Muscle layer of duodenum (tissue), 2 donors: Measurements from ENCODE around the gene IL1RAPL2.

Source experiments
- H3K27ac ChIP-seq: one replicate; pipeline ENCODE4 v1.7.0; 2013; ENCODE audit warnings: mild to moderate bottlenecking, low read length
- H3K27me3 ChIP-seq: one replicate; pipeline ENCODE4 v1.7.0; 2013; ENCODE audit warnings: low read depth, mild to moderate bottlenecking, control low read depth, low read length
- H3K36me3 ChIP-seq, 2 donors: one replicate each; pipeline ENCODE4 v1.7.0; 2013; ENCODE audit warnings: low read length in 2 of 2, control low read depth in 1 of 2, mild to moderate bottlenecking in 1 of 2; ENCODE audit not compliant: insufficient read depth in 2 of 2, control insufficient read depth in 1 of 2
- H3K4me1 ChIP-seq, 2 donors: one replicate each; pipeline ENCODE4 v1.7.0; 2013; ENCODE audit warnings: low read length in 2 of 2, mild to moderate bottlenecking in 2 of 2, control low read depth in 1 of 2, moderate library complexity in 1 of 2; ENCODE audit not compliant: insufficient read depth in 2 of 2, control insufficient read depth in 1 of 2
- H3K4me3 ChIP-seq, 2 donors: one replicate each; pipeline ENCODE4 v1.7.0; 2013; ENCODE audit warnings: low read length in 2 of 2, low read depth in 1 of 2, mild to moderate bottlenecking in 1 of 2
- H3K9me3 ChIP-seq, 2 donors: one replicate each; pipeline ENCODE4 v1.7.0; 2013; ENCODE audit warnings: low read length in 2 of 2, control low read depth in 1 of 2, mild to moderate bottlenecking in 1 of 2; ENCODE audit not compliant: control insufficient read depth in 1 of 2
- donor health status: healthy.

The IL1RAPL2 gene

DNA sequence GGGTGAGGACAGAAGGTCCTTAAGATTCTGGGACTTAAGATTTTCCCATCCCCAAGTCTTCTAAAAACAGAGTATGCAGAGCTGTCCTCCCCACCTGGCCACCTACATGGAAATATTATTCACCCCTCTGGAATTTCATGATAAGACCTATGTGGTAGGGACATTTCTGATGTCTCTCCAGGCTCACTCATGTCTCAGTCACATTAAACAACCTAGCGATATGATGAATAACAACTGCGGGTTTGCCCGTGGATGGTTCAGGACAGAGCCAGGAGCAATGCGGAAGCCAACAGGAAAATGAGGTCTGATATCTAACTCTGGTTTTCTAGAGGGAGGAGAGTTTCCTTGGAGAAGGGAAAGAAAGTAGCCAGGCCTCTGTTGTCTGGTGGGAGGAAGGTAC lies 607.1 kb downstream of the IL1RAPL2 start:
- Histone ChIP-seq H3K36me3 (no peaks in the 10 kb centered on the region), H3K4me3 (no peak overlapping the region), H3K27me3 (no peaks in the 10 kb centered on the region), H3K9me3 (no peaks in the 10 kb centered on the region), H3K4me1 (no peaks in the 10 kb centered on the region), H3K27ac (no peak overlapping the region)

DNA sequence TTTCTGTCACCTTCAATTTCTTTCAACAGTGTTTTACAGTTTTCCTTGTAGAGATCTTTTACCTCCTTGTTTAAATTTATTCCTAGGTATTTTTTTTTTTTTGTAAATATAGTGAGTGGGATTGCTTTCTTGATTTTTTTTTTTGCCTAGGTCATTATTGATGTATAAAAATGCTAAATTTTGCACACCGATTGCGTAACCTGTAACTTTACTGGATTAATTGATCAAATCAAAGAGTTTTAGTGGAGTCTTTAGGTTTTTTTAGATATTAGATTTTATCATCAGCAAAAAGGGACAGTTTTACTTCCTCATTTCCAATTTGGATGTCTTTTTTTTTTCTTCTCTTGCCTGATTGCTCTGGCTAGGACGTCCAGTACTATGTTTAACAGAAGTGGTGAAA lies 613.6 kb downstream of the IL1RAPL2 start:
- no peak overlapping the region for H3K4me3 ChIP-seq
- H3K27ac ChIP-seq: no peak overlapping the region
- H3K36me3 ChIP-seq: no peaks in the 10 kb centered on the region
- no peaks in the 10 kb centered on the region for H3K4me1 ChIP-seq
- H3K27me3 ChIP-seq: no peaks in the 10 kb centered on the region
- peaks cover 0 to 4% of the 10 kb centered on the region in 2 donors for H3K9me3 ChIP-seq

DNA sequence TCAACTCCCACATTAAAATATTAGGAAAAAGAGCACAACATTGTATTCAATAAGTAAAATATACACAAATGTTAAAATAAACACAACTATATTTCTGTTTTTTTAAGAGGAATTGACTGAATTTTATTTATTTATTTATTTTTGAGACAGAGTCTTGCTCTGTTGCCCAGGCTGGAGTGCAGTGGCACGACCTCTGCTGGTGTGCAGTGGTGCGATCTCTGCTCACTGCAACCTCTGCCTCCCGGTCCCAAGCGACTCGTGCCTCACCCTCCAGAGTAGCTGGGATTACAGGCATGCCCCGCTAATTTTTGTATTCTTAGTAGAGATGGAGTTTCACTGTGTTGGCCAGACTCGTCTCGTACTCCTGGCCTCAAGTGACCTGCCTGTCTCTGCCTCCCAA lies 623.1 kb downstream of the IL1RAPL2 start:
- no peaks in the 10 kb centered on the region for H3K27me3 ChIP-seq
- H3K9me3 ChIP-seq: no peaks in the 10 kb centered on the region
- no peak overlapping the region for H3K27ac ChIP-seq
- H3K36me3 ChIP-seq: no peaks in the 10 kb centered on the region
- no peak overlapping the region for H3K4me3 ChIP-seq
- H3K4me1 ChIP-seq: no peaks in the 10 kb centered on the region

DNA sequence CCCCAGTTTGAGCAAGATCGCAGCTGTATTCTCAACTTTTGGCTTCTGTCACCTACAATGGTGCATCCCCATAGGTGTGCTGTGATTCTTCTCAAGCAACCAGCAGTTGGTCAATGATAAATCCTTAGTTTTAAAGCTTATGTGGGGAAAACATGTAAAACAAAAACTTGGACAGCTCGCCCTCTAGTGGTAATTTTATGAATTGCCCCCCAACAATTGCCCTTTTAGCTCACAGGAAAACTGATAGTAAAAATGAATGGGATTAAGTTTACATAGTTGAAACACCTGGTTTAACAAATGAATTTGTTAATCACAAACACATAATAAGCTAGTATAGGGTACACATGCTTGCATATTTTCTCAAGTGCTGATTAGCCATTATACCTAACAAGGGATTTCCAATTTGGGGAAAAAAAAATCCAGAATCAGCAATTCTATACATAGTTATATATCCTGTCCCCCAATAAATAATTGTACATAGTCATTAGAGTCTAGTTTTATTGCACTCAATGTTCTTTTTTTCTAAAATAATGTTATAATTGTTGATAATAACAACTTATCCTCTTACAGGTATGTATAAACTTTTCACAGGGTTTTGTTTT lies 624.4 kb downstream of the IL1RAPL2 start:
- H3K4me1 ChIP-seq: no peaks in the 10 kb centered on the region
- no peaks in the 10 kb centered on the region for H3K27me3 ChIP-seq
- no peaks in the 10 kb centered on the region for H3K36me3 ChIP-seq
- H3K27ac ChIP-seq: no peak overlapping the region
- H3K4me3 ChIP-seq: no peak overlapping the region
- no peaks in the 10 kb centered on the region for H3K9me3 ChIP-seq

DNA sequence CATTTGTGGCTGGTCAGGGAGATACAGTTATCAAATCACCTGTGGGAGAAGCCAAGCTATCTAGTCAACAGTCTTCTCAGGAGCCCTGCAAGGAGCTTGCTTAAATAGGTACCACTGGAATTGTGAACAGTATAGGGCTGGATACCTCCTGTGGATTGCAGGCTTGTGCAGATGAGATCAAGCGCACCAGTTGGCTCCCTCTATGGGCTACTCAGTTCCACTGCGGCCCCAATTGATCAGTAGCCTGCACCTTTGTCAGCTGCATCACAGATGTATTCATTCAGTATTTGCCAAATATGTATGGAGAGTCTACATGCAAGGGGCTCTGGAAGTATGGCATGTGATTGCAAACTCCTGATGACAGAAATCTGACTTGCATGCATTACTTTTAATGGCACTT lies 625.9 kb downstream of the IL1RAPL2 start:
- Histone ChIP-seq H3K9me3 (no peaks in the 10 kb centered on the region), H3K4me1 (no peaks in the 10 kb centered on the region), H3K36me3 (no peaks in the 10 kb centered on the region), H3K4me3 (no peak overlapping the region), H3K27ac (no peak overlapping the region), H3K27me3 (no peaks in the 10 kb centered on the region)

DNA sequence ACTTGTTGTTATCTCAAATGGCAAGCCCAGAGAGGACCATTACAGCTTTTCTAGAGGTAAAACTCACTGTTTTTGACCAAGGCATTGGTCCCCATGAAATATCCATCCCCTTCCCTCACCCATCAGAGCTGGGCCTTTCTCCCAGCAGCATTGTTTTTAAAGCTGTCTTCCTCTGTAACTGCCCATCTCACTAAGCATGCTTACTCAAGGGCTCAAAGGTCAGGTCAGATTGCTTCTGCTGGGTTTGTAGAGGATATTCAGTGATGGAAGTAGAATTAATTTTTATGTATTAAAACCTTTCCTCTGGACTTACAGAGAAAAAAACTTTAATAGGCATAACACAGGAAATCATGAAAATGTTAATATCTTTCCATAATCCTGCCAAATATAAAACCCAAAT lies 643.4 kb downstream of the IL1RAPL2 start:
- no peak overlapping the region for H3K27ac ChIP-seq
- H3K9me3 ChIP-seq: no peaks in the 10 kb centered on the region
- H3K36me3 ChIP-seq: no peaks in the 10 kb centered on the region
- H3K4me1 ChIP-seq: no peaks in the 10 kb centered on the region
- H3K4me3 ChIP-seq: no peak overlapping the region
- H3K27me3 ChIP-seq: no peaks in the 10 kb centered on the region

DNA sequence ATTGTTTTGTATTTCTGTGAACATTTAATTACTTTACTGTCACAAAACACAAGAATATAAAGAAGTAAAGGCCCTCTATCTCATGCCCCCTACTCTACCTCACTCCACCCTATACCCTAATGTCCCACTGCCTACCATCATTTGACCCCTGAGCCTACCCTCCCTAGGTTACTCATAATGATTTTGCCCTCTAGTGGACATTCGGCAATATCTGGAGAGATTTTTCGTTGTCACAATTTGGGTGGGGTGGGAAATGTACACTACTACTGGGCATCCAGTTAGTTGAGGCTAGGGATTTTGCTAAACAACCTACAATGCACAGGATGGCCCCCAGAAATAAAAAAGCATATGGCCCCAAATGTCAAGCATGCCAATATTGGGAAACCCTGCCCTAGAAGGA lies 644.3 kb downstream of the IL1RAPL2 start:
- Histone ChIP-seq H3K9me3 (no peaks in the 10 kb centered on the region), H3K27me3 (no peaks in the 10 kb centered on the region), H3K4me1 (no peaks in the 10 kb centered on the region), H3K27ac (no peak overlapping the region), H3K4me3 (no peak overlapping the region), H3K36me3 (no peaks in the 10 kb centered on the region)

DNA sequence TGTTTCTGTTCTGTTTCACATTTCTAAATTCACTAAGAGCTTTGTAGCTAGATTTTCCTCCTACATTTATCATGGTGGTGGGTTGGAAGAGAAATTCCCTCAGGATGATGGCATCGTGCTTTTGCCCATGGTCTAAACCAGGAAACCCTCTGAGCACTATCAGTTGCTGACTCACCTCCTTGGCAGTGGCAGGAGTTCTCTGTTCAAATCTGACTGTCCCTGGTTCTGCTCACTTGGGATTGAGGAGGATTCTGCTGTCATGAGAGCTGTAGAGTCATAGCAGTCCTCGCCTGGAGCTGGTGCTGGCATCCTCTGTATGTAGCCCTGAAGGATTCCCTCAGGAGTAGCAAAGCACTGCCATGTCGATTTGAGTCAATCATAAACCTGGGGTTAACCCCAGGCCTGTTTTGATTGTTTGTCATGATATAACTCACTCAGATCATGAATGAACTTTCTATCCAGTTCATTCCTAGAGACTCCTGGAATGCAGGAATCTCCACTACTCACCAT lies 645.1 kb downstream of the IL1RAPL2 start:
- no peak overlapping the region for H3K4me3 ChIP-seq
- no peaks in the 10 kb centered on the region for H3K27me3 ChIP-seq
- H3K36me3 ChIP-seq: no peaks in the 10 kb centered on the region
- H3K4me1 ChIP-seq: no peaks in the 10 kb centered on the region
- no peak overlapping the region for H3K27ac ChIP-seq
- H3K9me3 ChIP-seq: no peaks in the 10 kb centered on the region

DNA sequence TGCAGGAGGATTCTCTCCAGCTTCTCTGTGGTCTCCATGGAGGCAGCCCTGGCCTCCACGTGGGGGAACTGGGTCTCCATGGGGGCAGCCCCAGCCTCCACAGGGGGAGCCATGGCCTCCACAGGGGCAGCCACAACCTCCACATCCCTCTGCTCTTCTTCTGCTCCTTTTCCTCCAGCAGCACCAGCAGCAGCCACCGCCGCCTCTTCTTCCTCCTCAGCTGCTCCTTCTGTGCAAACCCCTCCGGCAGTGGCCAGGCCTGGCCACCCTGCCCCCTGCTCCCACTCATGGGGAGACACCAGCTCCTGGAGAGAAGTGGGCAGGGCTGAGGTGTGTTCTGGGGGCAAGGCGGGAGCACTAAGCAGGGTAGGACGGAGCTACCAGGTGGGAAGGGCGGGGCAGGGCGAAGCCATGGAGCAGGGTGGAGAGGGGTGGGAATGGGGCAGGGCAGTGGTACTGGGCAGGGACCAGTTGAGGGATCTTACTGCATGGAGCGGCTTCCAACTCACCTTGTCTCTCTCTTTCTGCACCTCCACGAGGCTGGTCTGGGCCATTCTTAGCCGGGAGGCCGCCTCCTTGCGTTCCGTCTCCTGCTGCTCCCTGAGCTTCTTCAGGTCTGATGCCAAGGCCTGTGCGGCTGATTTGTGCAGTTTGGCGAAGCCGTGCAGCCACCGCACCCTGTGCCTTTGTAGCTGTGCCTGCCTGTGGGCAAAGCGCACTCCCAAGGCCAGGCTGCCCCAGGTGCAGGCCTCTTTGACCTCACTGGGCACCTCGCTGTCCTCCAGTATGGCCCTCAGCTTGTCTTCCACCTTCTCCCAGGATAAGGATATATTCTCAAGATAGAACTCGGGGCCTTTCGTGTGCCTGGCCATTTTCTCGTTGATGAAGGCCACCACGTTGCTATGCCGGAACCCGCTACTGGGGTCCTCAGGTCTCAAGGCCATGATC lies 653.7 kb downstream of the IL1RAPL2 start:
- no peak overlapping the region for H3K4me3 ChIP-seq
- H3K4me1 ChIP-seq: no peaks in the 10 kb centered on the region
- H3K9me3 ChIP-seq: no peaks in the 10 kb centered on the region
- no peaks in the 10 kb centered on the region for H3K36me3 ChIP-seq
- H3K27ac ChIP-seq: no peak overlapping the region
- no peaks in the 10 kb centered on the region for H3K27me3 ChIP-seq

DNA sequence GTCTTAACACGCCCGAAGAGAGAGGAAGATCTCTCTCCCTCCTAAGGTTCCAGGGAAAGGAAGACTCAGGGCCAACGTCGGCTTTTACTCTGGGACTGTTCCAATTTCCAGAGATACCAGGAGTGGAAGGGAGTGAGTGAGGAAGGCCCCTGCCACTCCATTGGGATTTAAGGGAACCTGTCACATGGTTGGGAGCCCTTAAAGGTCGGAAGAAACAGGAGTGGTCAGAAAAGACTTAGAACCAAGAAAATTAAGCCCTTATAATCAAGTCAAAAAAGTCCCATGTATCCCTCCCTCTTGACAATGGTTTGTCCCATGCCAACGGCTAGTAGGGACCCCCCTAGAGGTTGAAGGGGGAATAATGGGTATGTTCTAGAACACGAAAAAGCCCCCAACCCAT lies 654.6 kb downstream of the IL1RAPL2 start, which contains the start of gene TEX13A:
Gene TEX13A (minus strand): TSS at position 59 of the 400 bp plus-strand sequence. CDS start 297 bp downstream, outside the sequence.
- Histone ChIP-seq H3K36me3 (no peaks in the 10 kb centered on the region), H3K4me1 (no peaks in the 10 kb centered on the region), H3K9me3 (no peaks in the 10 kb centered on the region), H3K27me3 (no peaks in the 10 kb centered on the region), H3K27ac (no peak within 1 kb of the TSS), H3K4me3 (no peak within 1 kb of the TSS)

DNA sequence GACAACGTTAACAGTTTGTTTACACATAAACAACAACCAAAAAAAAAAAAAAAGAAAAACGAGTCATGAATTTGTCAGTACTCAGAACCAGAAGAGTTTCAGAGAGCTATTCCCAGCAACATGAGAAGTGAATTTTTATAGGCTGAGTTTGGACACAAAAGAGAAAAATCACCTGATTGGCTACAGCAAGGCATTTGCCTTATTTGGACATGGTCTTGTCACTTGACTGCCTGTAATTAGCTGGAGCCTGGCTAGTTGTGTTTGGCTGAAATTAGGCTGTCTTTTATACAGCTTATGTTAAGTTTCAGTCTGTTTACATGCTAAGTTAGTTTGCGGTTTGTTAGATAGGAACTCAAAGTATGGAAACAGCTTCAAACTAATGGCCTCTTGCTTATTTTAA lies 655.4 kb downstream of the IL1RAPL2 start:
- Histone ChIP-seq H3K4me3 (no peak overlapping the region), H3K4me1 (no peaks in the 10 kb centered on the region), H3K27ac (no peak overlapping the region), H3K36me3 (no peaks in the 10 kb centered on the region), H3K9me3 (no peaks in the 10 kb centered on the region), H3K27me3 (no peaks in the 10 kb centered on the region)
